K562 (cell line): ENCODE measurements around the gene MAP7D1. TPM values are rescaled to one million over a fixed set of nuclear protein-coding genes. Genes with fewer than 3 reads are reported as not detected.

Experiments
- COPS2 ChIP-seq: fragments of 450-650 bp; conservative IDR thresholded peaks from 2 replicates; pipeline ENCODE4 v1.6.1; 2016; ENCODE audit warnings: mild to moderate bottlenecking, moderate library complexity
- CTCF ChIP-seq, 3 experiments: IDR thresholded peaks in 2 of 3; conservative IDR thresholded peaks in 1 of 3; 2 replicates each; pipeline ENCODE4 v1.5.1; 2011 to 2012; ENCODE audit warnings: low read length in 3 of 3, mild to moderate bottlenecking in 3 of 3, control low read depth in 2 of 3, improper control_type of control experiment in 1 of 3, inconsistent platforms in 1 of 3, low read depth in 1 of 3, mixed read lengths in 1 of 3, moderate library complexity in 1 of 3; ENCODE audit not compliant: insufficient read depth in 2 of 3
- EP300 ChIP-seq: IDR thresholded peaks from 2 replicates; pipeline ENCODE4 v1.6.1; 2012; ENCODE audit warnings: low read length, improper control_type of control experiment
- FOXO4 ChIP-seq: fragments of 450-650 bp; formaldehyde crosslinking; IDR thresholded peaks from 2 replicates; pipeline ENCODE4 v1.4.0; 2020; ENCODE audit warnings: mild to moderate bottlenecking, moderate library complexity
- HDGF ChIP-seq: fragments of 450-650 bp; IDR thresholded peaks from 2 replicates; pipeline ENCODE4 v1.6.1; 2016
- KLF16 ChIP-seq: IDR thresholded peaks from 2 replicates; pipeline ENCODE4 v1.6.1; 2016; ENCODE audit warnings: antibody characterized with exemption
- LCOR ChIP-seq: sonication (generic); formaldehyde crosslinking; IDR thresholded peaks from 2 replicates; pipeline ENCODE4 v1.8.0; 2022; ENCODE audit warnings: mild to moderate bottlenecking, missing genetic modification reagents
- NKRF ChIP-seq: fragments of 450-650 bp; IDR thresholded peaks from 2 replicates; pipeline ENCODE4 v1.6.1; 2016; ENCODE audit warnings: borderline replicate concordance
- POLR2H ChIP-seq: IDR thresholded peaks from 2 replicates; pipeline ENCODE4 v1.6.1; 2016; ENCODE audit warnings: missing genetic modification characterization, low read depth, mild to moderate bottlenecking, control low read depth, missing compliant biosample characterization, moderate library complexity
- RB1 ChIP-seq: fragments of 450-650 bp; IDR thresholded peaks from 2 replicates; pipeline ENCODE4 v1.6.1; 2017; ENCODE audit warnings: low read depth, mild to moderate bottlenecking
- RNF2 ChIP-seq: sonication (generic); IDR thresholded peaks from 2 replicates; pipeline ENCODE4 v1.6.1; 2016
- SNAPC5 ChIP-seq: fragments of 250-450 bp; sonication (Bioruptor Pico); IDR thresholded peaks from 2 replicates; pipeline ENCODE4 v1.8.0; 2021; ENCODE audit warnings: moderate library complexity, mild to moderate bottlenecking, inconsistent platforms
- TCF15 ChIP-seq: fragments of 250-450 bp; sonication (Bioruptor Pico); IDR thresholded peaks from 2 replicates; pipeline ENCODE4 v1.8.0; 2022; ENCODE audit warnings: moderate library complexity, mild to moderate bottlenecking, inconsistent platforms
- UBTF ChIP-seq, 2 experiments: IDR thresholded peaks; 2 replicates each; pipeline ENCODE4 v1.6.1; 2012; ENCODE audit warnings: improper control_type of control experiment in 2 of 2, low read depth in 2 of 2, low read length in 2 of 2, borderline replicate concordance in 1 of 2
- ZFX ChIP-seq: sonication (generic); formaldehyde crosslinking; IDR thresholded peaks from 2 replicates; pipeline ENCODE4 v1.8.0; 2022; ENCODE audit warnings: mild to moderate bottlenecking, missing genetic modification reagents, moderate library complexity
- ZHX1 ChIP-seq: fragments of 150-350 bp; conservative IDR thresholded peaks from 2 replicates; pipeline ENCODE4 v1.6.1; 2014; ENCODE audit warnings: low read length
- ZNF224 ChIP-seq: sonication (generic); formaldehyde crosslinking; IDR thresholded peaks from 2 replicates; pipeline ENCODE4 v1.8.0; 2022; ENCODE audit warnings: mild to moderate bottlenecking, missing genetic modification reagents
- polyA plus RNA-seq, 8 experiments: library from polyadenylated mRNA; depleted of rRNA in 4 of 8; stranded (reverse) in 5 of 8; unstranded in 3 of 8; fragments of >200 nt; fragmentation: Nextera tagmentation in 2 of 8; fragmentation: Illumina TruSeq in 1 of 8; extraction: Ambion mirVana in 2 of 8; extraction: Trizol in 1 of 8; gene quantifications; 2 replicates each; pipeline versions ENCODE4 v1.2.1 to v1.2.3, GENCODE V29; 2011 to 2014; ENCODE audit warnings: inconsistent platforms in 1 of 8, missing spikeins in 1 of 8
- total RNA-seq, 7 experiments: library from RNA; depleted of rRNA in 6 of 7; stranded (reverse); fragments of >200 nt in 6 of 7; fragmentation: Illumina TruSeq in 2 of 7; extraction: Trizol in 2 of 7; gene quantifications; 2 replicates each; pipeline versions ENCODE4 v1.2.1 to v1.2.3, GENCODE V29; 2011 to 2021; ENCODE audit warnings: low replicate concordance in 1 of 7

Gene MAP7D1
- total and polyA plus RNA-seq, 9 of the 15 experiments (the other 6 are each of a cell fraction or from before 2014, with no cell fraction given), result 3.6 to 108 (median 34.5) TPM

- TF ChIP-seq UBTF (IDR thresholded peaks at IDR 0.05; ENCODE audit: borderline replicate concordance in 1 of 2, low read depth in 2 of 2, low read length in 2 of 2), result 0 out of 4 replicates have a peak, but pooled peaks of 1 of the 2 experiments have one; percentile 31
- TF ChIP-seq SNAPC5 (CRISPR knock-in tag), result no peak
- no peak for TF ChIP-seq ZFX (CRISPR knock-in tag)
- TF ChIP-seq RB1, result no peak
- no peak for TF ChIP-seq CTCF (IDR thresholded peaks at IDR 0.05 in 2 of 3, conservative IDR thresholded peaks at IDR 0.05 in 1 of 3; ENCODE audit: insufficient read depth in 2 of 3, low read depth in 1 of 3, low read length in 3 of 3)
- TF ChIP-seq POLR2H (tag), result no peak; the same call in 1 of the 2 replicates
- TF ChIP-seq FOXO4 (CRISPR knock-in tag), result no peak
- peak; percentile 18 for TF ChIP-seq HDGF
- TF ChIP-seq ZHX1, result no peak
- TF ChIP-seq COPS2, result no peak
- TF ChIP-seq TCF15 (CRISPR knock-in tag), result no peak
- no peak for TF ChIP-seq RNF2
- no peak for TF ChIP-seq LCOR (CRISPR knock-in tag)
- no peak for TF ChIP-seq KLF16
- no peak for TF ChIP-seq EP300
- no peak for TF ChIP-seq NKRF
- no peak for TF ChIP-seq ZNF224 (CRISPR knock-in tag)
Observed at GRCh38 chr1:36151134-36151844, 4.7 kb upstream of the MAP7D1 start (continued).
